ENCODE measurements around the gene UBASH3B.

- no peak for TF ChIP-seq CTCF (IDR thresholded peaks at IDR 0.05; ENCODE audit: insufficient read depth, low read depth, low read length)
- no peak for TF ChIP-seq EZH2 (IDR thresholded peaks at IDR 0.05; ENCODE audit: insufficient read depth, low read length)
Measured at GRCh38 chr11:122737951-122738693, 82.6 kb downstream of the UBASH3B start.
